ENCODE results near the gene ZNF423.

GRCh38 chr16:49867234-49867633 is 11.3 kb upstream of the ZNF423 start:
- TF ChIP-seq CTCF (IDR thresholded peaks at IDR 0.05) (no peak), POLR2A (IDR thresholded peaks at IDR 0.05) (no peak)
